ENCODE data around the gene HNRNPDL.
"Not testable (repeated sequence)": the region's sequence is repeated elsewhere in the genome, so short reads cannot be mapped to it uniquely, and the experiment has no call there.

The HNRNPDL gene

DNA sequence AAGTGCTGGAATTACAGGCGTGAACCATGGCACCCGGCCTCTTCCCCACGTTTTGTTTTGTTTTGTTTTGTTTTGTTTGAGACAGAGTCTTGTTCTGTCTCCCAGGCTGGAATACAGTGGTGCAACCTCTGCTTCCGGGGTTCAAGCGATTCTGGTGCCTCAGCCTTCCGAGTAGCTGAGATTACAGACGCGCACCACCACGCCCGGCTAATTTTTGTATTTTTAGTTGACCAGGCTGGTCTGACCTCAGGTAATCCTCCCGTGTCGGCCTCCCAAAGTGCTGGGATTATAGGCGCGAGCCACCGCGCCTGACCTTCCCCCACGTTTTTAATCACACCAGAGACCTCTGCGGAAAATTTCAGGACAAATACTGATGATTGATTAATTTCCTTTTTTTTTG, 2.3 kb upstream of the HNRNPDL start:
- no peak for DNase-seq (ENCODE audit: low read depth)

DNA sequence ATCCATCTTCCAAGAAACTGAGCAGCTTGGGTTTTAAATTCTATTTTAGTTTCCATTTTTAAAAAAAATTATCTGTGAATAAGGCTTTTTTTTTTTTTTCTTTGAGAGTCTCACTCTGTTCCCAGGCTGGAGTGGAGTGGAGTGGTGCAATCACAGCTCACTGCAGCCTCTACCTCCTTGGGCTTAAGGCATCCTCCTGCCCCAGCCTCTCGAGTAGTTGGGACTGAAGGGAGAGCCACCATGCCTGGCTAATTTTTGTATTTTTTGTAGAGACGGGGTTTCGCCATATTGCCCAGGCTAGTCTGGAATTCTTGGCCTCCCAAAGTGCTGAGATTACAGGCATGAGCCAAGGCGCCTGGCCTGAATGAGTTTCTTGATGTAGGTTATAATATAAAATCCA, 1.6 kb upstream of the HNRNPDL start:
- no peak for DNase-seq (ENCODE audit: low read depth)

DNA sequence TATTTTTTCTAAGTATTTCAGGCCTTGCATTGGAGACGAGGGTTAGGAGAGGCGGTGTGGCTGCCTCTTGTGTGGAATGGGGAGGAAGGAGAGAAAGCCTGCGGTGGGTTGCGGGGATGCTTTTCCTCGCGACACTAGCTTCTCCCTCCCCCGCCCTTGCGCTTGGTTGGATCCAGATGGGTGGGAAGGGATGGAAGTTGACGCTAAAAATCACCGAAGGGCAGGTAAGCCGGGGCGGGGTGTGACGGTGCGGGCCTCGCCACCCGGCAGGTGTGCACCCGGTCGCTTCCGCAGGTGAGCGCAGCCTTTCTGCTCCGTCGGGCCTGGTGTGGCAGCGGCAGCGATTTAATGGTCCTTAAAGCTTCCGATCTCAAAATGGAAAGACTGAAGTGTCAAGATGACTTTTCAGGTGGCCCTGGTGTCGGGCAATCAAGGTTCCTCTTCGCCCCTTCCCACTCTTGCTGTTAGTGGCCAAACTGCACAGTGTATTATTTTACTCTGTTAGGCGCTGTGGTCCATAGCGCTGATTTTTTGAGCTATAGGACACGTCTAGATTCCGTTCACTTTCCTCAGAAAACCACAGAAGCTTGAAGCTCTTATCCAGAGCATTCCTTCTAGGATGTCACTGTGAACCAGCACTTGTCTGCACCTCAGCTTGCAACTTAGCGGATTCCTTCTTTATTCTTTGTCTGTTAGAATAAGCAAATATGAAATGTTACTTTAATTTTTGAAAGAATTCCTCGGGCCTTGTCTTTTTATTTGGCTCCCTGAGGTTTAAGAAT, 893 bp upstream of the HNRNPDL start:
- DNase-seq (ENCODE audit: low read depth), result no peak

DNA sequence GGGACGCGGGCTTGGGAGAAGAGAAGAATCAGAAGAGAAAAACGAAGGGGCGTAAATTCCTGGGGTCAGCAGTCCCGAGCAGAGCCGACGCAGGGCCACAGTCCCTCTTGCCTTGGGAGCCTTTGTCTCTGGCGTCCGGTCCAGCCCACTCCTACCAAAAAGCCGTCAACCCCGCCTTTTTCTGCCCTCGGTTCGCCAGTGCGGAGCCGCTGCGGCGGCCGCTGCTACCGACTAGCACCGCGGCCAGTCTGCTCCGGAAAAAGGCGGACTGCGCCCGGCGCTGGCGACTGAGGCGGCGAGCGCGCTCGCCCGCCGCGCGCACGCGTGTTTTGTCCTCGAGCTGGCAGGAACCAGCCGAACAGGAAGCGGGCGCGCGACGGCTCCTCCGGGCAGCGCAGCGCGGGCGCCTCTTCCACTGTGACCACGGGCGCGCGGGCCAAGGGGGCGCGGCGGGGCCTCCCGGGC, 502 bp downstream of the HNRNPDL start:
- no peak for DNase-seq (ENCODE audit: low read depth)

DNA sequence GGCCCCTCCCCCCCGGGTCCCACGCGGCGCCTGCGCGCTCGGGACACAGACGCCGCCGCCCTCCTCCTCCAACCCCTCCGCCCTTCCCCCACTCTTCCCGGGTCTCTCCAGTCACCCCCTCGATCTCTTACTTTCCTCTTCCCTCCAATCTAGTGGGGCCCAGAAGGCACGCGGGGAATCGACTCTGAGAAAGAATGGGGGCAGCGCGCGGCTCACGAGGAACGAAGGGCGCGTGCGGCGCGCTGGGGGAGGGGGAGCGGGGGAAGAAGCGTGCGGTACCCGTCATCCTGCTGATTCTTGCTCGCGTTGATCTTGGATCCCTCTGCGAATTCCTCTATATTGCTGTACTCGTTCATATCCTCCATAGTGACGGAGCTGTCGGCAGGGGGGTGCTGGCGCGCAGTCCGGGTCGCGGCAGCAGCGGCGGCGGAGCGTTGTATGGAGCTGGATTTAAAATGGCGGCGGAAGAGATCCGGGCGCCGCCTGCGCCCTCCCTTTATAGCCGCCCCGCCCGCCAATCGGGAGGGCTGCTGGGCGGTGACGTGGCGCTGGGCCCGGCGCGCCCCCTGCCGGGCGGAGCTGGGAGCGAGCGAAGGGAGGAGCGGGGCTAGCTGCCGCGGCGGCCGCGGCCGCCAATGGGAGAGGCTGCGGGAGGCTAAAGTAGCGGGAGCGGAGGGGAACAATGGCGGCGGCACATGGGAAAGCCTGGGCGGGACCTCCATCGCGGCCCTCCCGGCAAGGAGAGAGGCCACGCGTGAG, 1.1 kb downstream of the HNRNPDL start:
- DNase-seq (ENCODE audit: low read depth), result peak; percentile 51

DNA sequence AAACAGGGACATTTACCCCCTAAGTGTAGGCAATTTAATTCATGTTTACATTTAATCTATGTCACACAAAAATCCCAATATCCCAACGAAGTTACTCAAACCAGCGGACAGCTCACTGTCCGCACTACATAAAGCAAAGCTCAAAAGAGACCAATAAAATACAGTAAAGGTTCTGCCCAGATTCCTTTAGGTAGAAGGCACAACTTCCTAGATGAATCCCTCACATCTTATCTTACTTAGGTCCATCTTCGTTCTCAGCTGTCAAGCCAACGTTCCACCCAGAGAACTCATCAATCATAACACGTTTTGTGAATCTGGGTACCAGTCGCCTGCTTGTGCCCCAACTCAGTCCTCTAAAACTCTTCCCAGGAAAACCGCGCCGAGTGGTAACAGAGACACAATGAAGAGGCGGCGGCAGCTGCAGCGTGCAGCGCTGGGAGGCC, 1.7 kb downstream of the HNRNPDL start:
- no peak for DNase-seq (ENCODE audit: low read depth)

DNA sequence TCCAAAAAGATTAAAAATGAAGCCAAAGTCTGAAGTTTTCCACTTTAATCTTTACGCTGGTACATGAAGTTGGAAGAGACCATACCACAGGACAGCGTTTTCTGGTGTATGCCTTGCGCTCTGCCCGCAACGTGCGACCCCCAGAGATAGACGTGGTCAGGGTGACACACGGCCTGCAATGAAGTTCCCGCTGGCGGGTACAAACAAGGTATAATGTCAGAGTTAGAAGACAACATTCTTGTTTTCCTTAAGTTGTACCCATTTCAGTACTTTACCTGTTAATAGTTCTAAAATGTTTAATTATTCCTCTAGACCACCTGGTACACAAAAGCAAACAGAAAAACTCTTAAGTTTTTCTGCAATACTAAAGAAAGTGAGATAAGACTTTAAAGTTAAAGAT, 4.8 kb downstream of the HNRNPDL start:
- no peak for DNase-seq (ENCODE audit: low read depth)

DNA sequence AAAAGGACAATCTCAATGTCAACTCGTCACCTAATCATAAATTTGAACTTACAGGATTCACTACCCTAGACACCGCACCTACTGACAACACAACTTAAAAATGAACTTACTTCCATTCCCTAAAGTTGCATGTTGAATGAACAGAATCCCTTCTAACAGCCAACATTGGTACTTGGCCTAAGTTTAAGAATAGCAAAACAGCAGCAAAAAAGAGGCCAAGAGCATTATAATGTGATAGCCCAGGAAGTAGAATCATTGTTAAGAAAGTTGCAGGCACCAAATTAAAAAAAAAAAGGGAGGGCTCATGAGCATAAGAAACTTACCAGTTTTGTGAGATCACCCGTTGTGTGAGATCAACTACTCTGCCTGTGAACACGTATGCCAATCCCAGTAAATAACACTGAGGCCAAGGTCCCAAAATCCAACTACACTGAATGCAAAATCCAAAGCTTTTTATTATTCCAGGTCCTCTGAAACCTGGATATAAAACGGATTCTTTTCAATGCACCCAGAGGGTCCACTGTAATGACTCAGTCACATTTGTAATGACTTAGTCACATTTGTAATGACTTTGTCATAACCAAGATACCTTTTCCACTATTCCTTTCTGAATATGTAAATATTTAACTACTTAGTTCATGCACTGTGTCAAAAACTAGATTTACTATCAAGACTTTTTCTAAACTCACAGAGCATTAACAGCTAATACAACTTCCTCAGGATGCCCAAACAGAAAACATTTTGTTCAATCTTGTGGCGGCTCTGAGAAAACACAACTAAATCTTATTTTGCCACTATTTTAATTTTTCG, 6.8 kb downstream of the HNRNPDL start:
- DNase-seq (ENCODE audit: low read depth), result peak; percentile 79

DNA sequence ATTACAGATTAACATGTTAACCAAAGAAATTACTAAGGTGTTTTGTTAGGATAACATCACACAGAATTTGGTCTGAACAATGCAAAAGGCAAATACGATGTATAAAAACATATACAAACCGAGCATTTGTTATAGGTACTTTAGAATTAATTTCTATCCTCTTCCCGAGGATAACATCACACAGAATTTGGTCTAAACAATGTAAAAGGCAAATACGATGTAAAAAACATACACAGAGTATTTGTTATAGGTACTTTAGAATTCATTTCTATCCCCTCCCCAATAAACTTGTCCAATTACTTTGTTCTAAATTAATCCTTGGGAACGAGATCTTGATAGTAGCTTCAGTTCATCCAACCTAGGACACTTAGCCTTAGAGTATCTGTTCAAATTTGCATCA, 7.6 kb downstream of the HNRNPDL start:
- DNase-seq (ENCODE audit: low read depth), result no peak

DNA sequence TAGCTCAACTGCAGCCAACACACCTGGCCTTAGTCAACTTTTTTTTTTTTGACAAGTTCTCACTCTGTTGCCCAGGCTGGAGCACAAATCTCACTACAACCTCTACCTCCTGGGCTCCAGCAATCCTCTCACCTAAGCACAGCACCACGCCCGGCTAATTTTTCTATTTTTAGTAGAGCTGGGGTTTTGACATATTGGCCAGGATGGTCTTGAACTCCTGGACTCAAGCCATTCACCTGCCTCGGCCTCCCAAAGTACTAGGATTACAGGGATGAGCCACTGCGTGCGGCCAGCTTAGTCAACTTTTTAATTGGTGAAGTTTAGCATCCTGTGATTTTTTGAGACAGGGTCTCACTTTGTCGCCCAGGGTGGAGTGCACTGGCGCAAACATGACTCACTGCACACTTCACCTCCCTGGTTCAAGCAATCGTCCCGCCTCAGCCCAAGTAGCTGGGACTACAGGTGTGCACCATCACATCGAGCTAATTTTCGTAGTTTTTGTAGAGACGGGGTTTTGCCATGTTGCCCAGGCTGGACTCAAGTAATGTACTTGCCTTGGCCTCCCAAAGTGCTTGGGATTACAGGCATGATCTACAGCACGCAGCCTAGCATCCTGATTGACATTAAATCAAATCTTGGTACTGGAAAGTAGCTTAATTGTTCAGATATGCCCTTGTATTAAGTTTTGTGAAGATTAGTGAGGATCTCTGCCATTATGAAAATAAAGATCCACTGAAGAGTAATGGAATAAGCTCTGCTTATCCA, 8.3 kb downstream of the HNRNPDL start:
- DNase-seq (ENCODE audit: low read depth), result no peak

DNA sequence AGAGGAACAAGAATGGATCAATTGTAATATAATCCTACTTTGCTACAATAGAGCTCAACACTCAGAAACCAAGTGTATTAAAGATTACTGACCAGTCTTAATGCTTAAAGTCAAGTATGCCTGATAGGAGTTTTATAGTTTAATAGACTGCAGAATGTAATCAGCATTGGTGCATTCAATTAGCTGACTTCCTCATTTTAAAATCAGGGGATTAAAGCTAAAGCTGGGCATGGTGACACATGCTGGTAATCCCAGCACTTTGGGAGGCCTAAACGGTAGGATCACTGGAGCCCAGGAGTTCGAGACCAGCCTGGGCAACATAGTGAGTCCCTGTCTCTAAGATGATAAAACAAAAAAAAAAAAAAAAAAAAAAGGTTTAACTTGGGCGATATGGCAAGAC, 10.8 kb downstream of the HNRNPDL start:
- DNase-seq (ENCODE audit: low read depth), result no peak

DNA sequence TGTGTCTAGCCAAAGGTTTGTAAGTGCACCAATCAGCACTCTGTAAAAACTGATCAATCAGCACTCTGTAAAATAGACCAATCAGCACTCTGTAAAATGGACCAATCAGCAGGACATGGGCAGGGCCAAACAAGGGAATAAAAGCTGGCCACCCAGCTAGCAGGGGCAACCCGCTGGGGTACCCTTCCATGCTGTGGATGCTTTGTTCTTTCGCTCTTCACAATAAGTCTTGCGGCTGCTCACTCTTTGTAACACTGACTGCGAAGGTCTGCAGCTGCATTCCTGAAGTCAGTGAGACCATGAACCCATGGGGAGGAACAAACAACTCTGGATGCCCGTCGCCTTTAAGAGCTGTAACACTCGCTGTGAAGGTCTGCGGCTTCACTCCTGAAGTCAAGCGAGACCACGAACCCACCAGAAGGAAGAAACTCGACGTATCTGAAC, 14.3 kb downstream of the HNRNPDL start:
- no peak for DNase-seq (ENCODE audit: low read depth)

DNA sequence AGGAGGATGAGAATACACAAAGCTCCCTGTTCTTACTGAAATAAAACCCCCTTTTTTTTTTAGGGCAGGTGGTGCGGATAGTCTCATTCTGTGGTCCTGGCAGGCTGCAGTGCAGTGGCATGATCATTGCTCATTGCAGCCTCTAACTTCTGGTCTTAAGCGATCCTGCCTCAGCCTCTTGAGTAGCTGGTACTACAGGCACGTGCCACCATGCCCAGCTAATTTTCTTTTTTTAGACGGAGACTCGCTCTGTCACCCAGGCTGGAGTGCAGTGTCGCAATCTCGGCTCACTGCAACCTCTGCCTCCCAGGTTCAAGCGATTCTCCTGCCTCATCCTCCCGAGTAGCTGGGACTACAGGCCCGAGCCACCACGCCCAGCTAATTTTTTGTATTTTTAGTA, 15.2 kb downstream of the HNRNPDL start:
- DNase-seq (ENCODE audit: low read depth), result not testable (repeated sequence)

DNA sequence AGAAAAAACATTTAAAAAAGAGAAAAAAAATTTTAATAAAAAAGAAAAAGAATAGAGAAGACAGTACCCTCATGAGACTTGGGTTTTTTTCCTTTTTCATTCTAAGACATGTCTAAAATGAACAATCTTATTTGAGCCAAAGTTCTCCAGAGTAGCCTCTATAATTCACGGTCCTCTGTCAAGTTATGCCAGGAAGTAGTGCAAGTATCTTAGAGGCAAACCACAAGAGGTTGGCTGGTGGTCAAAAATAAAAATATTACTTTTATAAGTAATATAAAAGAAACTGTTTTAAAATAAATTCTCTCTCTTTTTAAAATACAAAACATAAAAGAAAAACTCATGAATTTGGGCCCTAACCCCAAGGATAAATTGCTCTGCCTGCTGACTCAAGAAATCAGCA, 26.5 kb downstream of the HNRNPDL start:
- no peak for DNase-seq (ENCODE audit: low read depth)

DNA sequence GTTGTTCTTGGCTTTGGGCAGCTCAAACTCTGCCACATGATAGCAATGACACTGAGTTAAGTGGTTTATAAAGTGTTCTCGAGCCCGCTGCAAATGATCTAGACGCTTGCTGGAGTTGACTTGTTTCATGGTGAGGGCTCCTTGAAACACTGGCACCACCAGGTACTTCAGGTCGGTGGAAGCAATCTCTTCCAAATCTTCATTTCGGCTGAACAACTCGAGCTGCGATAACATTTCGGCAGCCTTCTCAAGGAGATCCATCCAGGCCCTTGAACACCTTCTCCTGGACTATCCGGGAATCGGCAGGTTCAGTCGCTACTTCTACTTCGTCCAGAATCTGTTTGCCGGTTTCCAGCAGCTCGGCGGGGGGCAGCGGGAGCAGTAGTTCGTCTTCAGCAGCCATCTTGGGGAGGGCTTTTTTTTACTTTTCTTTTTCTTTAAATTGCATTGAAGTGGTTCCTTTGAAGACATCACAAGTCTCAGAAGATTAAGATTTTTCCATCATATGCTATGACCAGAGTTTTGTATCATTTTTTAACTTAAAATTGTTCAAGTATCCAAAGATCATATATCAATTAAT, 28.0 kb downstream of the HNRNPDL start:
- no peak for DNase-seq (ENCODE audit: low read depth)

DNA sequence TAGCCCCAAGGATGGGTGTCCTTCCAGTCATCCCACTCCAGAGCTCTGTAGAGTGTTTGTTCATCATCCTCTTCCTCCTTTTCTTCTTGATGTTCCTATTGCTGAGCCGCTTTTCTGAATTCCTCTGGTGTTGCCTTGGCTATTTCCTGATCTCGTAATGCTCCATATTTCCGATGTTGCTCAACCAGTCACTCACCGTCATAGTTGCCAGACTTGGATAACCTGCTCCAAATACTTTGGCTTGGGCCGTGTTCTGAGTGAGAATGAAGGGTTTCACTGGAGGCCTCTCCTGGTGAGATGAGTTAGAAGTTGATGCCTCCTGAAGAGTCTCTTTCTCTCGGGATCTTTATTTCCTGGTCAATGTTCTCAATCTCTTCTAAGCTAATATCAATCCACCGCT, 28.7 kb downstream of the HNRNPDL start:
- DNase-seq (ENCODE audit: low read depth), result no peak

DNA sequence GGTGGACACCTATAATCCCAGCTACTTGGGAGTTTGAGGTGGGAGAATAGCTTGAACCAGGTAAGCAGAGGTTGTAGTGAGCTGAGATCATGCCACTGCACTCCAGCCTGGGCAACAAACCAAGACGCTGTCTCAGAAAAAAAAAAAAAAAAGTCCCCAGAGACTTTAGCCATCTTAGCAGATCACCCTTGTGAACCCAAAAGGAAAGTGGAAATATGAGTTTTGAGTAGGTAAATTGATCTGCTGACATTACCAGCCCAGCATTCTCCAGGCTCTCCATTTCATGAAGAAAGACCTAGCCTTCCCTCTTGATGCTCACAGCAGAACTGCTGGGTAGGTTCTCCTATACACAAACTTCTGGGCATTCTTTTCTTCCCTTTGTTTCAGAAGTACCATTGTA, 32.0 kb downstream of the HNRNPDL start:
- DNase-seq (ENCODE audit: low read depth), result no peak

DNA sequence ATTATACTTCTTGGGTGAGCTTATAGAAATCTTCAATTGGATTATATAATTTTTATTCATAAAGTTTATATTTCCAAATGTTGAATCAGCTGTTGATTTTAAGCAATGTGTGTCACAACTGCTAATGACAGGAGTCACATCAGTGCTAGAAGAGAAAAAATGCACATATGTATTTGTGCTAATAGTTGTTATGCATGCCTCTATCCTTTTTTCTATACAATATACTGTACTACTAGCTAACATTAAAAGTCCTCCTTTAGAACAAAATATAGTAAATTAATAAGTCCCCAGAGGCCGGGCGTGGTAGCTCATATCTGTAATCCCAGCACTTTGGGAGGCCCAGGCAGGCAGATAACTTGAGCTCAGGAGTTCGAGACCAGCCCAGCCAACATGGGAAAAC, 32.7 kb downstream of the HNRNPDL start:
- DNase-seq (ENCODE audit: low read depth), result no peak

DNA sequence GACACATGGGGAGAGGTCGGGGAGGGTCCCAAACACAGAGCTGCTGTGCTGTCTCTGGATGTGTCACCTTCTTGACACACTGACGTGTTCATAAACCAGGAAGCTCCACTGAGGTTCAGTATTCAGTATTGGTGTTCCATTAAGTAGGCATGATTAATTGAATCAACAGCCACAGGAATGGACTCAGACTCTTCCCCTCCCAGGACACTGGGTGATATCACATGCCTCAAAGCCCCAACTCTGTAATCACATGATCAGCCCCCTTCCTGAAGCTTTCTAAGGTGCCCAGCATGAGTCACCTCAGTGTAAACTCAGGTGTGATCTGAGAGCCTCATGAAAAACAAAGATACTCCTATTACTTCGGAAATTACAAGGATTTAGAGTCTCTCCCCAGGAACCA, 35.4 kb downstream of the HNRNPDL start:
- no peak for DNase-seq (ENCODE audit: low read depth)

DNA sequence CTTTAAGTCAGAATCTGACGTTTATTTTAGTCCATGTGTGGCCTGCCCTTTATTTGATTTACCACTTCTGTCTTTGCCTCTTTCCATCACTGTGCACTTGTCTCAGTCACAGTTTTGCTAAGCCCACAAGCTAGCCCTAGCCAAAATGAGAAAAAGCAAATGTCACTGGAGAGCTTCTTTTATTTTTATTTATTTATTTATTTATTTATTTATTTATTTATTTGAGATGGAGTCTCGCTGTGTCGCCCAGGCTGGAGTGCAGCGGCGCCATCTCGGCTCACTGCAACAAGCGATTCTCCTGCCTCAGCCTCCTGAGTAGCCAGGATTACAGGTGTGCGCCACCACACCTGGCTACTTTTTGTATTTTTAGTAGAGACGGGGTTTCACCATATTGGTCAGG, 40.2 kb downstream of the HNRNPDL start:
- not testable (repeated sequence) for DNase-seq (ENCODE audit: low read depth)

DNA sequence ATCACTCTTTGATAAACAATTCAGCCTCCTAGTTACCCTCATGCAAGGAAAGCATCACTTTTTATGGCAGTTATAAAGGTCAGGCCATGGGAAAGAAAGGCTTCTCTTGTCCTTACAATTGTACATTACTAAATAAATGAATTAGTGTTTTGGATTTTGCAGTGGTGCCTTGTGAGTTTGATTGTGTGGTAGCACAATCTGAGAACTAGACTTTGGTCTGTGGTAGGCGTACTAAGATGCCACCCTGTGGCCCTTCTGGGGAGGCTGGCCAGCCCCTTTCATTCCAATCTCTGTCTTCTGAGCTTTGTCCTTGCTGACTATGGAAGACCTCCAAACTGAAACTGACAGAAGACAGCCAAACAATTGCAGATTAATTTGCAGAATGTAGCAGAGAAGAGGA, 41.9 kb downstream of the HNRNPDL start:
- no peak for DNase-seq (ENCODE audit: low read depth)

Data from HS-5 (cell line).